GM19328 (cell line): ENCODE measurements around the gene CGA.
"Not testable (repeated sequence)": the region's sequence is repeated elsewhere in the genome, so short reads cannot be mapped to it uniquely, and the experiment has no call there.

Source experiments
- ATAC-seq: cut with Tn5 transposase; IDR thresholded peaks from one replicate; pipeline ENCODE4 v1.9.1; 2021; ENCODE audit warnings: mild to moderate bottlenecking, moderate library complexity; ENCODE audit not compliant: unreplicated experiment

The CGA gene

GRCh38 chr6:87095087-87095509 is at the start of gene CGA:
Gene CGA, minus strand, starts transcription at chr6:87095106. Its CDS starts 6,906 bp downstream, at chr6:87088200.
- ATAC-seq, result no peak

GRCh38 chr6:87139927-87140326 is 45.0 kb upstream of the CGA start:
- not testable (repeated sequence) for ATAC-seq

GRCh38 chr6:87139236-87139635 is 44.3 kb upstream of the CGA start:
- ATAC-seq, result no peak

- ATAC-seq, result no peak
These were observed 42.1 kb upstream of the CGA start for GRCh38 chr6:87136963-87137362.

- no peak for ATAC-seq
These were observed 32.8 kb upstream of the CGA start for GRCh38 chr6:87127737-87128136.

- no peak for ATAC-seq
These were observed 31.6 kb upstream of the CGA start for GRCh38 chr6:87126501-87126900.

- ATAC-seq, result no peak
These were observed 29.2 kb upstream of the CGA start for GRCh38 chr6:87124074-87124473.

- ATAC-seq, result no peak
These were observed 27.6 kb upstream of the CGA start for GRCh38 chr6:87122477-87122876.

GRCh38 chr6:87118054-87118453 is 23.1 kb upstream of the CGA start:
- no peak for ATAC-seq

- no peak for ATAC-seq
These were observed 22.0 kb upstream of the CGA start for GRCh38 chr6:87116922-87117321.

GRCh38 chr6:87115402-87116135 is 20.7 kb upstream of the CGA start:
- peak; percentile 86 for ATAC-seq

GRCh38 chr6:87110636-87111035 is 15.7 kb upstream of the CGA start:
- no peak for ATAC-seq

- no peak for ATAC-seq
These were observed 10.9 kb upstream of the CGA start for GRCh38 chr6:87105823-87106222.

- ATAC-seq, result no peak
These were observed 9.8 kb upstream of the CGA start for GRCh38 chr6:87104667-87105066.

- no peak for ATAC-seq
These were observed 9.2 kb upstream of the CGA start for GRCh38 chr6:87103977-87104601.

- no peak for ATAC-seq
These were observed 7.3 kb upstream of the CGA start for GRCh38 chr6:87102151-87102621.

GRCh38 chr6:87101067-87101466 is 6.2 kb upstream of the CGA start:
- ATAC-seq, result no peak

- ATAC-seq, result no peak
These were observed 5.3 kb upstream of the CGA start for GRCh38 chr6:87100216-87100615.

- no peak for ATAC-seq
These were observed 4.6 kb upstream of the CGA start for GRCh38 chr6:87099472-87099871.

GRCh38 chr6:87094576-87094975 is 330 bp downstream of the CGA start:
- ATAC-seq, result no peak

- ATAC-seq, result no peak
These were observed 1.3 kb downstream of the CGA start for GRCh38 chr6:87093651-87094050.

GRCh38 chr6:87093199-87093598 is 1.7 kb downstream of the CGA start:
- no peak for ATAC-seq
